CD4-positive, alpha-beta T cell treated with Interleukin-15 for 4 hours (primary cell): Measurements from ENCODE around the gene RBM26.
A peak's percentile ranks its signal among the peaks of the same experiment; 100 is the strongest.

Experiments used
- DNase-seq: peaks from one replicate; pipeline ENCODE4 v3.0.0-alpha.2; 2020; ENCODE audit warnings: low spot score

The RBM26 gene, protein sequence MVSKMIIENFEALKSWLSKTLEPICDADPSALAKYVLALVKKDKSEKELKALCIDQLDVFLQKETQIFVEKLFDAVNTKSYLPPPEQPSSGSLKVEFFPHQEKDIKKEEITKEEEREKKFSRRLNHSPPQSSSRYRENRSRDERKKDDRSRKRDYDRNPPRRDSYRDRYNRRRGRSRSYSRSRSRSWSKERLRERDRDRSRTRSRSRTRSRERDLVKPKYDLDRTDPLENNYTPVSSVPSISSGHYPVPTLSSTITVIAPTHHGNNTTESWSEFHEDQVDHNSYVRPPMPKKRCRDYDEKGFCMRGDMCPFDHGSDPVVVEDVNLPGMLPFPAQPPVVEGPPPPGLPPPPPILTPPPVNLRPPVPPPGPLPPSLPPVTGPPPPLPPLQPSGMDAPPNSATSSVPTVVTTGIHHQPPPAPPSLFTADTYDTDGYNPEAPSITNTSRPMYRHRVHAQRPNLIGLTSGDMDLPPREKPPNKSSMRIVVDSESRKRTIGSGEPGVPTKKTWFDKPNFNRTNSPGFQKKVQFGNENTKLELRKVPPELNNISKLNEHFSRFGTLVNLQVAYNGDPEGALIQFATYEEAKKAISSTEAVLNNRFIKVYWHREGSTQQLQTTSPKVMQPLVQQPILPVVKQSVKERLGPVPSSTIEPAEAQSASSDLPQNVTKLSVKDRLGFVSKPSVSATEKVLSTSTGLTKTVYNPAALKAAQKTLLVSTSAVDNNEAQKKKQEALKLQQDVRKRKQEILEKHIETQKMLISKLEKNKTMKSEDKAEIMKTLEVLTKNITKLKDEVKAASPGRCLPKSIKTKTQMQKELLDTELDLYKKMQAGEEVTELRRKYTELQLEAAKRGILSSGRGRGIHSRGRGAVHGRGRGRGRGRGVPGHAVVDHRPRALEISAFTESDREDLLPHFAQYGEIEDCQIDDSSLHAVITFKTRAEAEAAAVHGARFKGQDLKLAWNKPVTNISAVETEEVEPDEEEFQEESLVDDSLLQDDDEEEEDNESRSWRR

GRCh38 chr13:79405831-79406596 is at the start of gene RBM26:
Gene RBM26 (minus strand): TSS chr13:79406255. CDS start chr13:79405774, 481 bp downstream.
- peak; percentile 96 for DNase-seq

- DNase-seq = no peak
These were observed 49.3 kb upstream of the RBM26 start for GRCh38 chr13:79455331-79455730.

- DNase-seq = no peak
These were observed 46.3 kb upstream of the RBM26 start for GRCh38 chr13:79452239-79452913.

DNA sequence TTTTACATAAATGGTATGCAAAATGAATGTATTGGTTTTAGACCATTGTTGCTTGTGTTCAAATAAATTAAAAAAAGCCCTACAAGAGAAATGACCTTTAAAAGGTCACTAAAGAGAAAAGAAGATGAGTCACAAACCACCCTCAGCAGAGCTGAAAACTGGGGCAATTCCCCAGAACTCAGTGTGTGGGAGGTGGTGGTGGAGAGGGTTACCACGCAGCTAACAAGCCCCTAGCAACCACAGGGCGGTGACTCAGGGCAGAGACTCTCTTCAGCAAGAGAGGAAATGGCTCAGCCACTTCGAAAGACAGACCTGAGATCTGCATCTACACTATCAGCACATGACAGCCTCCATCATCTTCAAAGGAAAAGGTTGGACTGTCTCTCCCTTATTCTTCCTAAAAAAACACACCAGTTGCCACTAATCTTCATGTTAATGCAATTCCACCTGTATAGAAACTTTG is 45.5 kb upstream of the RBM26 start:
- peak; percentile 93 for DNase-seq

- peak; percentile 29 for DNase-seq
These were observed 44.1 kb upstream of the RBM26 start for GRCh38 chr13:79450110-79450509.

GRCh38 chr13:79448413-79448812 is 42.4 kb upstream of the RBM26 start:
- no peak for DNase-seq

- DNase-seq = no peak
These were observed 41.7 kb upstream of the RBM26 start for GRCh38 chr13:79447741-79448140.

GRCh38 chr13:79447141-79447540 is 41.1 kb upstream of the RBM26 start:
- no peak for DNase-seq

DNA sequence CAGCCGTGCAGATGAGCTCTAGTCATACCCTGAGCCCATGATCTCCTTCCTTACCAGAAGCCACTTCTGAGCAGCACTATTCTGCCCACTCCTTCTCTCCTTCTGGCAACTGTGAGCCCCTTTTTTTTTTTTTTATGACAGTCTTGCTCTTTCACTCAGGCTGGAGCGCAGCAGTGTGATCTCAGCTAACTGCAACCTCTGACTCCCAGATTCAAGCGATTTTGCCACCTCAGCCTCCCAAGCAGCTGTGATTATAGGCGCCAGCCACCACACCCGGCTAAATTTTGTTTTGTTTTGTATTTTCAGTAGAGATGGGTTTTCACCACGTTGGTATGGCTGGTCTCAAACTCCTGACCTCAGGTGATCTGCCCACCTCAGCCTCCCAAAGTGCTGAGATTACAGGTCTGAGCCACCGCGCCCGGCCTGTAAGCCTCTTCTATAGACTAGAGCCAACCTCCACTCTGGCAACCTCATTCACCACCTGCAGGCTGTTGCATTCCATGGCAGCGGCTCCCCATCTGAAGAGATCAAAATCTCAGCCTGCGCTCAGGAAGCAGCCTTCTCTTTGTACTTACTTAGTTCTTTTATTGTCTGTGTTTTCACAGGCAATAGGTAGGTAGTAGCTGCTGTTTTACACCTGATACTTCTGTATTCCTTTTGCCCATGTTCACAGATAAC is 40.1 kb upstream of the RBM26 start:
- no peak for DNase-seq

GRCh38 chr13:79442706-79443105 is 36.7 kb upstream of the RBM26 start:
- DNase-seq = no peak

DNA sequence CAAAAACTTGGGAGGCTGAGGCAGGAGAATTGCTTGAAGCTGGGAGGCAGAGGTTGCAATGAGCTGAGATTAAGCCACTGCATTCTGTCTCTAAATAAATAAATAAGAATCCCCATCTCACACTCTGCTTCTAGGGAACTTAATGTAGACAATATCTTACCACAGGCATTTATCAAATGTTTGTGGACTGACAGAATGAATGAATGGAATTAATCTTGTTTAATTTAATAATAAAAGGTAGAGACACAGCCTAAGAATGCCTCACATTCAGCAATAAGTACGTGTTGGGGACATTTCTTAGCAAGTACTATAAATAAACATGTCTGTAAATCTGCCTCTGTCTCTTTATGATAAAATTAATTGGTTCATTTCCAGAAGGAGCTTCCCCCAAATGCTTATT is 36.2 kb upstream of the RBM26 start:
- DNase-seq = no peak

GRCh38 chr13:79440958-79441528 is 35.0 kb upstream of the RBM26 start:
- no peak for DNase-seq

DNA sequence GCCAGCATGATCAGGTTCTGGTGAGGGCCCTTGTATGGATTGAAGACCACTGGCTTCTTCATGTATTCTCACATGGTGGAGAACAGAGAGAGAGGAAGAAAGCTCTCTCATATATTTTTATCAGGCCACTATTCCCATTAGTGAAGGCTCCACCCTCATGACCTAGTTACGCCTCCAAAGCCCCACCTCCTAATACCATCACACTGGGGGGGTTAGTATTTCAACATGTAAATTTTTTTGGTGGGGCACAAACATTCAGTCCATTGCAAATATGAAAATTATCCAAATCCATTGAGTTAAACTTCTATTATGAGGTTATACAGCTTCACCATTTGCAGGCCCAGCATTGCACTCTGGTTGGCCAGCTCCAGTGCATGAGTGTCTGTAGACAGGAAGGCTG is 33.2 kb upstream of the RBM26 start:
- no peak for DNase-seq

DNA sequence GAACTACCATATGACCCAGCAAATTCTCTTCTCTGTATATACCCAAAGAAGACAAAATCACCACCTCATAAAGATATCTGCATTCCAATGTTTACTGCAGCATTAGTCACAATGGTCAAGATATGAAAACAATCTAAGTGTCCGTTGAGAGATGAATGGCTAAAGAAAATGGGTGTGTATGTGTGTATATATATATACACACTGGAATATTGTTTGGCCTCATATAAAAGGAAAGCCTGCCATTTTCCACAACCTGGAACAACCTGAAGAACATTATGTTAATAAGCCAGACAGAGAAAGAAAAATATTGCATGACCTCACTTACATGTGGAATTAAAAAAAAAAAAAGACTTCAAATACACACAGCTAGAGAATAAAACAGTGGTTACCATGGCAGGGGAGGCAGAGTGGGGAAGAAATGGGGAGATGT is 29.5 kb upstream of the RBM26 start:
- DNase-seq = no peak

DNA sequence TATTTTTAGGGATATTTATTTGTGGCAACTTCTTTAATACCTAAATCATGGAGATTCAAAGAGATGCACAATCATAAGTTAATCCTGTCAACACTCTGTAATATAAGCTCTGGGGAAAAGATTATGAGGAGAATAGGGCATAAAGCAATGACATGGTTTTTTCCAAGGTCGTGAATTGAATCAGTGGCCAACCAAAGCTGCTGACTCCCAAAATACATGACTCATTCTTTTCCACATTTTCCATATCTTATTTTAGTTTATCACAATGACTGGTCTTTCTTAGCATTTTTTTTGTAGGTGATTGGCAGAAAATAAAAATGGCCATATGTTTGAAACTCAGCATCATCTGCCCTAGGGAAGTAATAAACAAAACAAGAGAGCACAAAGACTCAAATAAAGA is 28.5 kb upstream of the RBM26 start:
- DNase-seq = no peak

- DNase-seq = no peak
These were observed 26.9 kb upstream of the RBM26 start for GRCh38 chr13:79432992-79433391.

DNA sequence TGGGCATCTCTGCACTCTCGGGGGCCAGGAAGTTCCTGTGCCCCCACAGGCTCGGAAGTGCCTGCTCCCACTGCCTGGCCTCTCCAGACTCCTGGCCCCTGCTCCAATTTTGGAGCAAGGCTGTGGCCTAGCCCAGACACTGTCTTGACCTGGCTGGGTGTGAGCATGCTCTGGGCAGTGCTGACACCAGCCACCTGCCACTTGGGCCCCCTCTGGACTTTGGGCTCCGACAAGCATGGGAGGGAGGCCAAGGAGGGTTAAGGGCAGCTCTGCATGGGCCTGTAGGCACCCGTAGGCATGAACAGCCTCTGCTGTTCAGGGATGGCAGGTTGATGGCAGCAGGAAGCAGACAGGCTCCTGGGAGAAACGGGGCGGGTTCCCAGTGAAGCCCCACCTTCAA is 26.0 kb upstream of the RBM26 start:
- DNase-seq = no peak

DNA sequence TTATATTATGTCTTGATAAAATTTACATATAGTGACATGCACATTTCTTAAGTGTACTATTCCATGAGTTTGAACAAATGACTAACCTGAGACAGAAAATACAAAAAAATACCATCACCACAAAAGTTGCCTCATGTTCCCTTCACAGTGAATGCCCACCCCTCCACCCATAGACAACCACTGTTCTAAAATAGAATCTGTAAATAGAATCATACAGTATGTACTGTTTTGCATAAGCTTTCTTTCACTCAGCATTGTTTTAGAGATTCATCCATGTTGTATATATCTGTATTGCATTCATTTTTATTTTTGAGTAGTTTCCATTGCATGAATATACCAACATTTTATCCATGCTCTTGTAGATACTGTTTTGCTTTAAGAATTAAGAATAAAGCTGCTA is 23.3 kb upstream of the RBM26 start:
- DNase-seq = no peak

DNA sequence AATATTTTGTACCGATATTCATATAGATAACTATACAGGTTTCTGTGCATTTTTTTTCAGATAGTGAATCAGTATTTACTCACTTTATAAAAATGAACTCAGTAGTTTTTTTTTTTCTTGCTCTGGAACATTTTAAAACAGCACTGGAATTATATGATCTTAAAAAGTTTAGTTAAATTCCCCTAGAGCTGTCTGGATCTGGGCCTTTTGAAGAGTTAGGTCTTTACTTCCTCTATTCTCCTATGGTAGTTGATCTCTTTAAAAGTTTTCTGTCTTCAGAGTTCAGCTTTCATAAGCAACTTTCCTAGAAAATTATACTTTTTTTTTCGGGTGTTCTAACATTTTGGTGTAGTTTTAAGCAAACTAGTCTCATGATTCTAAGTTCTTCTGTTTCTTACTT is 21.8 kb upstream of the RBM26 start:
- DNase-seq = no peak

GRCh38 chr13:79427265-79427664 is 21.2 kb upstream of the RBM26 start:
- DNase-seq = no peak
